Stimulated activated CD8-positive, alpha-beta memory T cell treated with anti-CD3 and anti-CD28 coated beads, Interleukin-7, amount 100 ng/mL, for 1 hour (primary cell): Measurements from ENCODE around the gene IL20.

Experiments
- DNase-seq, 2 donors: peaks; one replicate each; pipeline ENCODE4 v3.0.0-alpha.2; 2020; ENCODE audit warnings: low read depth in 2 of 2

The IL20 gene, protein sequence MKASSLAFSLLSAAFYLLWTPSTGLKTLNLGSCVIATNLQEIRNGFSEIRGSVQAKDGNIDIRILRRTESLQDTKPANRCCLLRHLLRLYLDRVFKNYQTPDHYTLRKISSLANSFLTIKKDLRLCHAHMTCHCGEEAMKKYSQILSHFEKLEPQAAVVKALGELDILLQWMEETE

DNA sequence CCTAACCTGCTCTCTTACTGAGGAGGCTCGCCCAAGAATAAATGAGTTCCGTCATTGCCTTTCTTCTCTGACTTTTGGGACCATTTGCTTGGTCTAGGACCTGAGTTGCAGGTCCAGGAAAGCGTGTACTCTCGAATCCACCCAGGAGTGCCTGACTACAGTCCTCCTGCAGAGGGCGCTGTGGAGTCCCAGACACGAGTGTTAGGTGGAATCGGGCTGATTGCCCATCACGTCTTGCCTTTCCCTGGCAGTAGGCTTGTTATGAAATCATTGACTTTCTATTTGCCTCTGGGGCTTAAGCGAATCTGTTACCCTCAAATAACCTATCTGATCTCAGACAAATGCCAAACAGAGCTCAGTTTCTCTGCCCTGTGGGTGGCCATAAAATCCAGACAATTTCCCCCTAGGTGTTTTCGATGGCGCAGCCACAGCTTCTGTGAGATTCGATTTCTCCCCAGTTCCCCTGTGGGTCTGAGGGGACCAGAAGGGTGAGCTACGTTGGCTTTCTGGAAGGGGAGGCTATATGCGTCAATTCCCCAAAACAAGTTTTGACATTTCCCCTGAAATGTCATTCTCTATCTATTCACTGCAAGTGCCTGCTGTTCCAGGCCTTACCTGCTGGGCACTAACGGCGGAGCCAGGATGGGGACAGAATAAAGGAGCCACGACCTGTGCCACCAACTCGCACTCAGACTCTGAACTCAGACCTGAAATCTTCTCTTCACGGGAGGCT lies at the start of gene IL20:
Gene IL20 (plus strand): TSS at position 685 of the 733 bp plus-strand sequence. CDS start 230 bp downstream, outside the sequence.
- peak; percentile 69 to 84 for DNase-seq

DNA sequence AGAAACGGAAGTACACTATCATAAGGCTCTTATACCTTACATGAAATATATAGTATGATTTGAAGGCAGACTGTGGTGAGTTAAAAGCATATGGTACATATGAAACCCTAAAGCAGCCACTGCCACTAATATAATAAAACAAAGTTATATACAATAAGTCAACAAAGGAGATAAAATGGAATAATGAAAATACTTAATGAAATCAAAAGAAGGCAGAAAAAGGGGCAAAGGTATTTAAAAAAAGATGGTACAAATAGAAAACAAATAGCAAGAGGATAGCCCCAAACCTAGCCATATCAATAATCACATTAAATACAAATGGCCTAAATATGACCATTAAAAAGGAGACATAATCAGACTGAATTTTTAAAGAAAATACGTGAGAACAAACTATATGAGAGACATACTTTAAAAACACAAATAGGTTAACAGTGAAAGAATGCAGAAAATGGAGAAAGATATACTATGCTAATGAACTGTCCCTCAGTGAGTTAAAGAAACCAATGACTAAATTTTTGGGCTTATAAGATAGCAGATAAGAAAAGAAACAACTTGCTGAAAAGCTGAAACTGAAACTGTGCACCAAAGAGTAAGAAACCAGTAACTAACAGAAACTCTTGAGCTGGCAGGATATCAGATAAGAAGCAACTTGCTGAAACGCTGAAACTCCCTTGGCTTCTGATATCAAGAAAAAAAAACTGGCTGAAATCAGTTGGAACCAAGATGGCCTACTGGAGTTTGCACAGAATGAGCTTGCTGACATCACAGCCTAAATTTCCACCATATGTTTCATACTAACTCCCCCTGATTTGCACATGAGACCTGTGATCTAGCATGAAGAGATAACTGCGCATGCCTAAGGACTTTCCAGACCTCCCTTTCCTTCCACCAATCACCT lies 48.8 kb upstream of the IL20 start:
- no peak for DNase-seq

DNA sequence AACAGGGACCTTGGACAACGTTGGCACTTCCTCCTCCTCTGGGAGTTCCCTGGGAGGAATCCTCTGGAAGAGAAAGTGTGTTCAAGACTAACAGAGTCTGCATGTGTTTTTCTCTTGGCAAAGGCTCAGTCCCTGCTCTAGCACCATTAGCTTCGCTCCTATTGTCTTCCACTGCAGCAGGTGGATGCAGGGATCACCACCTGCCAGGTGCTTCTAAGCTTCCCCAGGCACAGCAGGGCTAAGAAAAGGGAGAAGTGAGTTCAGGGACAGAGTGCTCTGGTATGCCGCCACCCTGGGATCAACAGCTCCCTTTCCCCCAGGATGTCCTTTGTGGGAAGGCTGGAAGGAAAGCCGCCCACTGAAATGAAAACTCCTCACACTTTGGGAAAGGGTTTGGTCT lies 43.9 kb upstream of the IL20 start:
- DNase-seq, result no peak

DNA sequence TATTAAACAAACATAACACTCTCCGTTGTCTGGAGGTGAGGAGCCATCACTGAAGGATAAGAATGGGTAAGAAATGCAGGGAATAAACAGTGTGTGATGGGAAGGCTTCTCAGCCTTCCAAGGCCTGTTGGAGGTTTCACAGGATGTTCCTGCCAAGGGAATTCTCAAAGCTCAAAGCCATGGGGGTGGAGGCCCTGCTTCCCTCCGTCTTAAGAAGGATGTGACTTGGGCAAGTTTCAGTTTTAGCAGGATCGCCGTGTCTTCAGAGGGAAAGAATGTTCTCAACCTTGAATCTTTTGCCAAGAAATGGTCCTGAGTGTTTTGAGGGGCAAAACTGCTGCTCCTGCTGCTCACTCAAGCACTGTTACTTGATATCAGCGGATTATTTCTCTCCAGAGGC lies 41.7 kb upstream of the IL20 start:
- no peak for DNase-seq

DNA sequence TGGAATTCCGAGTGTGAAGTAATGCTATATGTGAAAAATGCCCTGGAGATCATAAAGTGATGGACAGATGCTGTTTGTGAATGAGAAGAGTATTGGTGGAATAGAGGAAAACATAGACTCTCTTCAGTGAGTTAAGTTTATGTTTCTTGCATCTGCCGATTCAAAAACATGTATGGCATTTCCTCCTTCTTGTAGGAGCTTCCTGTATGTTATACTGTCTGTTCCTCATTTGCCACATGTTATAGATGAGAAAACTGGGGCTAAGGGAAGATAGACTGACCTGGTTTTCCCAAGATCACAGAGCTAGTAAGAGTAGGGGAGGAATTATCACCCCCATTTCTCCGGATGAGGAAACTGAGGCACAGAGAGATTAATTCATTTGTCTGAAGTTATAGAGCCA lies 41.1 kb upstream of the IL20 start:
- DNase-seq, result no peak

DNA sequence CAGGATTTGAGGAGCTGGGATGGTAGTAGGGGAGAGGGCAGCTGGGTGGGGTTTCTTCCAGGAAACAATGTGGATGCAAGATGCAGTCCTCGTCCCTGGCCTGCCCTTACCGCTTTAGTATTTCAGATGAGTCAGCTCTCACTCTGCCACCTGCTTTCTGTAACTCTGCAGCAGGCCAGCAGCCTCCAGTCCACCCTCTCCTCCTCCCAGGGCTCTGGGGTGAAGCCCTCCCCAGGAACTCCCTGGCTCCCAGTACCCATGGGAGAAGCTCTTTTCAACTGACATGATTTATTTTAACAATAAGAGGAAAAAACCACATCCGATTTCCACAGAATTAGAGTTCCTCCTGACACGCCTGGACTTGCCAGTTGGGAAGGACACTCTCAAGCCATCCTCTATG lies 39.0 kb upstream of the IL20 start:
- no peak for DNase-seq

DNA sequence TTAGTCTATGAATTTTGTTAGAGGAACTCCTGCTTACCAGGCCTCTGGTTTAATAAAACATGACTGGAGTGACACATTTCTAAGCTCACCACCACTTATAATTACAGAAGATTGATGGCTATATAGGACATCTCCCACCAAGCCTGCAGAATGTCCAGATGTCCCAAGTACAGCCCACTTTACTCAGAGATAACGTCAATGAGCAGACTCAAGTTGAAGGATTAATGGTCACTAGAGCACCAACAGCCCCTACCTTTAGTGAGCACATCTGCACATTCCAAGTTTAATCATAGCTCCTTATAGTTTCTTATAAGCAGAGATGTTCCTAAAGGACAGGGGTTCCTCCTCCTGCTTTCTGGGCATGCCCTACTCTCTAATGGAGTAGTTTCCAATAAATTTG lies 37.4 kb upstream of the IL20 start:
- DNase-seq, result no peak

DNA sequence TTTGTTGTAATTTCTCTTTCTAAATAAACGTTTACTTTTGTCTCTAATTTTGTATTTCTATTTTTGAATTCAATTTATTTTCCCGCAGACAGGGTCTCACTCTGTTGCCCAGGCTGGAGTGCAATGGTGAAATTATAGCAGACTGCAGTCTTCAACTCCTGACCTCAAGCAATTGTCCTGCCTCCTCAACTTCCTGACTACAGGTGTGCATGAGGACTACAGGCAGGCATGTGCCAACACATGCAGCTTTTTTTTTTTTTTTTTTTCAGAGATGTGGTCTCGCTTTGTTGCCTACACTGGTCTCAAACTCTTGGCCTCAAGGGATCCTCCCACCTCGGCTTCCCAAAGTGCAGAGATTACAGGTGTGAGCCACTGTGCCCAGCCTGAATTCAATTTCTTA lies 36.7 kb upstream of the IL20 start:
- DNase-seq, result no peak

DNA sequence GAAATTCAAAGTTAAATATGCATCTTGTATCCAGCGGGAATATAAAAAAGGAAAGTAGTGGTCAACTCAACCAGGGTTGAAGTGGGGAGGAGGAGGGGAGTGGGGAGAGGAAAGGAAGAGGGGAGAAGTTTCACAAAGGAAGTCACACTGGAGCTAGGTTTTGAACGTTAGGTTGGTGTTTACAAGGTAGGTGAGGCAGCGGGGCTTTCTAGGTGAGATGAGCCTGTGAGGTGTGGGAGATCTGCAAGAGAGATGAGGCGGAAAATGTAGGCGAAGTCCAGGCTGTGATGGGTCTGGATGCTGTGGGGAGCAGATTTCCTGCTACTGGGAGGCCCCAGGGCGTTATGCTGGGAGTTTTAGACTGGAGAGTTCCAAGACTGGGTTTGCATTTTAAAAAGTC lies 36.1 kb upstream of the IL20 start:
- no peak for DNase-seq

DNA sequence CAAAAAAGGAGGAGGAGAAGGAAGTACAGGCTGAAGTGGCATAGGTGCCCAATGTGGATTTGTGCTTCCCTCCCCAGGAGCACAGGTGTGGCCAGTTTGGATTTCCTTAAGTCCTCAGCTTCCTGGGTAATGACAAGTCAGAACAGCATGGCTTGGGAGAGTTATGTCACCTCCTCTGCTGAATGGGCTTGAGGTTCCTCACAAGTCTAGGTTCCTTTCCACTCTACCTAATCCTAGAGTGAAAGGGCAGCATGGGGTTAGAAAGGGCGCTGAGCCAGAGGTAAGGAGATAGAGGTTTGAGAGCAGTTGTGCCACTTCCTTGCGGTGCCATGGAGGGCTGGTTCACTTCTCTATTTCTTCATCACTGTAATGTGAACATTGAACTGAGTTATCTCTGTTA lies 35.5 kb upstream of the IL20 start:
- DNase-seq, result no peak

DNA sequence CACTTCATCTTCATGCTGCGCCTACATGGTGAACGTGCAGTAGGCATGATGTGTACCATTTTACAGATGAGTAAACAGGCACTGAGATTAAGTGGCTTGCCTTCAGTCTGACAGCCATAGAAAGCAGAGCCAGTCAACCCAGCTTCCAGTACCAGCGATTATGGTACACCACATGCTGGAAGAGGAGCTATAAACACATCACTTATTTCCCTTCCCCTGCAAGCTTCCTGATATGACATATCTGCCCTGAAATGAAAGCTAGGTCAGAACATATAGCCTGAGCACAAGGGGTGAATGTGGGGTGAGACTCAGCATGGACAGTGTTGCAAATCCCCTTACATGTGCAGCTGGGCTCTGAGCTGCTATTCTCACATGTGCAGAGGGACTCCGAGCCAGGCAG lies 33.8 kb upstream of the IL20 start:
- no peak for DNase-seq

DNA sequence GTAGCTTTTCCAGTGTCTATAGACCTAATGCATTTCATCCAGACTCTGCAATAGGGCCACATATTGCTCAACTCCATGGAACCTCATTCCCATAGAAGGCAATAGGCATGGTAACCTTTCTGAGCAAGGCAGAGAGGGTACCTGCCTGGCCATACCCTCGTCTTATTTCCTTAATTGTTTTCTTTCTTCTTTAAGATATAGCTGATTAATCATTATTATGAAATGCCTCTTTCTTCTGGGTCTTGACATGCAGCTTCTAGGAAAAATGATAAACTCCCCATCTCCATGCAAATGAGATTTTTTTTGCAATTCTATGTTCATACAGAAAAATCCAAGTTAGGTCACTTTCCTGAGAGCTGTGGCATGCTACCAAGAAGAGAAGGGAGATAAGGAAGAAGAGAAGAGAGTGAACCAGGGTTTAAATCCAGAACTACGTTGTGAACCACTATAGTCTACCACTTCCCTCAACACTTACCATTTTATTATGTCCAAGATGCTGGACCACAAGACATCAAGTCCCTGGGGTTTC lies 33.0 kb upstream of the IL20 start:
- DNase-seq, result no peak

DNA sequence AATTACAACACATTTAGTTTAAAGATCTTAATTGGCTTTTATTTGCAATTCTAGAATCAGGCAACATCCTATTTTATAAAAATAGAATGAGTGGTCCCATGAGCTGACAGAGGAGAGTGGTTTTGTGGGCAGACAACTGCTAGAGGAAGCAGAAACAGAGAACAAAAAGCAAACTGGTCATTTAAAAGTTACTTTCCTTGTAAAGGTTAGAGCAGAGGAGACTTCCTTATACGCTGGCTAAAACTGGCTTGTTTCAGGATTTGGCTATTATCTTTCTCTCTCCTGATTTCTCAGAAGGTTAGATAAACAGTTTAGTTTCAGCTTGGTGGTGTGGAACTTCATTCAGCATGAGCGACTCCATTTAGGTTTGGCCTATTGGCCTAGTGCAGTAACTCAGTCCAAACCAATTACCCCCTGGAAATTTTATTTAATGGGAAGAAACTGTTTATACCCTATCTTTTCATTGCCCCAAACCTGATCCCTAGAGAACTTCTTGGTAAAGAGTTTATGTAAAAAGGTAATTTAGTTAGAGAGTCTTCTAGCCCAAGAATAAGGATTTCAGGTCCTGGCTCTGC lies 32.2 kb upstream of the IL20 start:
- DNase-seq, result no peak

DNA sequence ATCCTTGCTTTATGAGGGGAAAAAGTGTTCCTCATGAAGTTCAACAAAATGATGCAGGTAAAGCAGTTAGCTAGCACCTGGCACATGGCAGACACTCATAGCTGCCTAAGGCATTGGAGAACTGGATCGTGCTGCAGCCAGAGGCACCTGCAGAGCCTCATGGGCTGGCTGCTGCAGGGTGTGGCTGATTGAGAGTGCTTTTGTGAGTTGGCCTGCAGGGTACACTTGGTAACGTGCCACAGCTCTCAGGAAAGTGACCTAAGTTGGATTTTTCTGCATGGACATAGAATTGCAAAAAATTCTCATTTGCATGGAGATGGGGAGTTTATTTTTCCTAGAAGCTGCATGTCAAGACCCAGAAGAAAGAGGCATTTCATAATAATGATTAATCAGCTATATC lies 31.6 kb upstream of the IL20 start:
- DNase-seq, result no peak

DNA sequence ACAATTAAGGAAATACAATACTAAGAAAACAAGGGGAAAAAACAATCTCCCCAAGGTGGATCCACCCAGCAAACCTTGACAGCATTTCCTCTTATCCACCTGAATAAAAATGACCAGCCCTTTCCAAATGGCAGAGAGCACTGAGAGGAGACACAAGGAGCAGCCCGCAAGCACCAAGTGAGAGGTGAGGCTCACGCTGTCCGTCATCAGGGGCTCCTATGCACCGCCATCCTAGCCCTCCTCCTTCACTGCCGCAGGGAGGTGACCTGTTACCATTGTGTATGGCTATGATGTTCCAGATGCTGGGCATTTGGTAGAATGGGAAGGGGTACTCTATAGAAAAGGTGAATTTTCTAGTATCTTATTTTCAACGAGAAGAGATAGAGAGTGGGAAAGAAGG lies 31.2 kb upstream of the IL20 start:
- DNase-seq, result no peak

DNA sequence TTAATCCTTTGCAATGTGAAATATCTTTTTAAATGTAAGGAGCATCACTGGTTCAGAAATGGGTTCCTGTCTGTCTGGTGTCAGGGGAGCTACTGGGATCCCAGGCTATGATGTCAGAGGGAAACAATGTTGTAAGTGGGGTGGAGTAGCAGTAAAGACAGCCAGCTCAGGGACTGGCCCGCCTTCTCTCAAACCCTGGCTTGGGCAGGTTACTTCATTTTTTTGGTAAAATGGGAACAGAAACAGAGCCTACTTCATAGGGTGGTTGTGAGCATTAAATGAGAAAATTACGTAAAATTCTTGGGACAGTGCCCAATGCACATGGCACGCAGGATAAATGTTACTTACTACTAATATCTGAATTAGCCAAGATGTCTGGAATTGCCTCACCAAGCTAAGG lies 30.7 kb upstream of the IL20 start:
- DNase-seq, result no peak

DNA sequence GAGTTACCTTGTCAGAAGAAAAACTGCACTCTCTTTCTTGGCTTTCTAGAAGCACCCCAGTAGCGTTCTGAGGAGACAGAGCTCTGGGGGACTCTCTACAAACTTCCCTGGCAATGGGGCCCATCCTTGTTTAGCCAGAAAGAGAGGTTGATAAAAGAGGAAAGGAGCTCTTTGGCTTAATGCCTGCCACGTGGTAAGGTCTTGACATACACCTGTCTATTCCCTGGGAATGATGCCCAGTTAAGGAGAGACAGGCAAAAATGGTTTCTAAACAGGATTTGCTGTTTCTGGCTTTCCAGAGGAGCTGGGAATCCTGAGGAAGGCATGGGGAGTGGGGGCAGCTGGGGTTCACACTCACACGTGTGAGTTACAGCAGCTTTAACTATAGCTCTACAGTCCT lies 30.2 kb upstream of the IL20 start:
- DNase-seq, result no peak

DNA sequence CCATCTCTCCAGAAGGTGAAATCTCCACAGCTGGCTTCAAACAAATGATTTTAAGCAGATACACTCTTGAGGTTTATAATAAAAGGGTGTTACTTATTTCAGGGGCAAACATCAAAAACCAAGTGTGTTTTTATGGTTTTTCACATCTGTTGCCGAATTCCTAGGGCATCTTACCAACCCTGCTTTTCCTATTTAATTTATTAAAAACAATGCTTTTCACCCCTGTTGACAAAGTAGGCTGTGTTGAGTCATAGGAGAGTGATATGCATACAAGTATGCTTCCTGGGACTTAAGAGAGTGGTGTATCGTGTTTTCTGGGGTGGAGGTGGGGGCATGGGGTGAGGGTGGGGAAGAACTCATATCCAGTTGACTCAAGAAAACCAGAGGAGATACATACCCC lies 29.3 kb upstream of the IL20 start:
- no peak for DNase-seq

DNA sequence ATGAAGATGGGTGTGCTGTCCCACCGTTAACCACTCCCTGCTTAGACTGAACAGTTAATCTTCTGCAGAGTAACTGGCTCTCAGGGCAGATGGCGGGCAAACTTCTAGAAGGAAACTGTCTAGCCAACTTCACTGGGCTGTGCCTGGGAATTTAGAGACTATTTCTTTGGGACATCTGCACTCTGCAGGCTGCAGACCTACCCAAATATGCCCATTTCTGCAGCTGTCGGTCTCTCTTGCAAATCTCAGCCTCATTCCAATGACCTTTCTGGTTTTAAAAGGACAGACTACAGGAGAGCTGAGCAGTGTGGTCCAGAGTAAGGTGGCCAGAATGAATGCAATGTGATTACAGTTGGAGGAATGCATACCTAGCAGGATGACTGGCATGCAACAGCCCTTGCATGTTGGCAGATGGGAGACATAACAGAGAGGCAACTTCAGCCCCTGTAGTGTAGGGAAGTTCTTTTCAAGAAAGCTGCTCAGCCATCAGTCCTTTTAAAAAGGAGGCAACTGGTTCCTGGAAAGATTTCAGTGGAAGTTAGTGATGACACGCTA lies 26.3 kb upstream of the IL20 start:
- DNase-seq, result no peak

DNA sequence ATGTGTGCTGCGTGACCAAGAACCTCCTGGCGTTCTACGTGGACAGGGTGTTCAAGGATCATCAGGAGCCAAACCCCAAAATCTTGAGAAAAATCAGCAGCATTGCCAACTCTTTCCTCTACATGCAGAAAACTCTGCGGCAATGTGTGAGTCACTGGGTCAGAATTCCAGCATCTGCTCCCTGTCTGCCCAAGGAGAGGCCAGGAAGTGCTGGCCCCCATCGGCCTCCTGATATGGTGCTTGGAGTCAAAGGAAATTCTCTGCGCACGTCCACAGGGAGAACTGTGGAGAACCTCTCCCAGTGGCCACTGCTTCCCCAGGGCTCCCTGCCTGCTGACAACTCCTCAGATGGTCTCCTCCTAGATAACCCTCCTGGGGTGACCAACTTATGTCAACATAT lies 25.6 kb upstream of the IL20 start:
- DNase-seq, result no peak

DNA sequence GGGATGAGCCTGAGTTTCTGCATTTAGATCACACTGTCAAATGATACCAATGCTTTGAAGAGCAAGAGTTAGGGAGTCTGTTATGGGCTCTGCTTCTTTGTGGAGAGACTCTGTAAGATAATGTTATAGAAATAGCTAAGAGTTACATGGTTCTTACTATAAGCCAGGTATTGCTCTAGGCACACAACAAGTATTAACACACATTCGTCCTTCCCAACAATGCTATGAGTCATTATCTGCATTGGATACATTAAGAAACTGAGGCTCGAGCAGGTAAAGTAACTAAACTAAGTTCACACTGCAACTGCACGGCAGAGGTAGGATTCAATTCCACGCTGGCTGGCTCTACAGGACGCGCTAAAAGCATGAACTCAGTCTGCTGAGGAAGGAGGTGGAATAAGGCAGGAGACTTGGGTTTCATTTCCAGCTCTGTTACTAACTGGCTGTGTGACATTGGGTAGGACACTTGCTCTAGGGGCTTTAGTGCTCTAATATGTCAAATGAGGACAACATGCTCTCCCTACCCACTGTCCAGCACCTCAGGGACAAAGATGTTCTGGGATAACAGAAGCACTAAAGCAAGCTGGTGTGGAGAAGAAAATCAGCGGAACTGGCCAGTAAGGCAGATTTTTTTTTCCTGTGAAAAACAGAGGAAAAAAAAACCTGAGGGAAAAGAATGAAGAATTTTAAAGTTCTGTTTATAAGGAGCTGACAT lies 23.7 kb upstream of the IL20 start:
- DNase-seq, result no peak
